Stimulated activated CD4-positive, alpha-beta T cell treated with anti-CD3 and anti-CD28 coated beads, Interleukin-2, amount 100 ng/mL, for 4 hours (primary cell): Measurements from ENCODE around the gene TAF15.

Source experiments
- DNase-seq: peaks from one replicate; pipeline ENCODE4 v3.0.0-alpha.2; 2020; ENCODE audit warnings: low read depth

Gene TAF15

GRCh38 chr17:35821308-35821707 lies 12.0 kb downstream of the TAF15 start:
- DNase-seq: no peak

- DNase-seq: no peak
Measured at GRCh38 chr17:35825206-35825605, 15.9 kb downstream of the TAF15 start.

GRCh38 chr17:35841101-35841500 lies 31.8 kb downstream of the TAF15 start:
- DNase-seq: no peak

GRCh38 chr17:35841505-35841904 lies 32.2 kb downstream of the TAF15 start:
- DNase-seq: no peak

GRCh38 chr17:35842239-35842638 lies 33.0 kb downstream of the TAF15 start:
- DNase-seq: no peak

GRCh38 chr17:35843698-35844097 lies 34.4 kb downstream of the TAF15 start:
- no peak for DNase-seq

- DNase-seq: no peak
Measured at GRCh38 chr17:35844547-35844946, 35.3 kb downstream of the TAF15 start.

GRCh38 chr17:35846055-35846809 lies 36.9 kb downstream of the TAF15 start:
- no peak for DNase-seq

- no peak for DNase-seq
Measured at GRCh38 chr17:35847006-35847405, 37.7 kb downstream of the TAF15 start.

GRCh38 chr17:35847633-35848373 lies 38.5 kb downstream of the TAF15 start:
- no peak for DNase-seq

- DNase-seq: peak; percentile 31
Measured at GRCh38 chr17:35849469-35850348, 40.4 kb downstream of the TAF15 start.

GRCh38 chr17:35855965-35856364 lies 46.7 kb downstream of the TAF15 start:
- no peak for DNase-seq

- no peak for DNase-seq
Measured at GRCh38 chr17:35856603-35857002, 47.3 kb downstream of the TAF15 start.

GRCh38 chr17:35864853-35865252 lies 55.6 kb downstream of the TAF15 start:
- DNase-seq: no peak

GRCh38 chr17:35865412-35866340 lies 56.4 kb downstream of the TAF15 start:
- DNase-seq: no peak

- no peak for DNase-seq
Measured at GRCh38 chr17:35866341-35866950, 57.2 kb downstream of the TAF15 start.

- DNase-seq: no peak
Measured at GRCh38 chr17:35867574-35867973, 58.3 kb downstream of the TAF15 start.

- DNase-seq: no peak
Measured at GRCh38 chr17:35868737-35869136, 59.5 kb downstream of the TAF15 start, which contains the start of gene HEATR9. Gene HEATR9 (minus strand): TSS chr17:35868891. CDS start chr17:35868742, 149 bp downstream.

GRCh38 chr17:35870906-35871819 lies 61.9 kb downstream of the TAF15 start:
- DNase-seq: no peak
